GM21381 (cell line): ENCODE data around the gene CTBS.
"Not testable (repeated sequence)": the region's sequence is repeated elsewhere in the genome, so short reads cannot be mapped to it uniquely, and the experiment has no call there.

ENCODE experiments used
- ATAC-seq: cut with Tn5 transposase; IDR thresholded peaks from one replicate; pipeline ENCODE4 v1.9.1; 2021; ENCODE audit warnings: mild to moderate bottlenecking, moderate library complexity; ENCODE audit not compliant: unreplicated experiment

CTBS gene

DNA sequence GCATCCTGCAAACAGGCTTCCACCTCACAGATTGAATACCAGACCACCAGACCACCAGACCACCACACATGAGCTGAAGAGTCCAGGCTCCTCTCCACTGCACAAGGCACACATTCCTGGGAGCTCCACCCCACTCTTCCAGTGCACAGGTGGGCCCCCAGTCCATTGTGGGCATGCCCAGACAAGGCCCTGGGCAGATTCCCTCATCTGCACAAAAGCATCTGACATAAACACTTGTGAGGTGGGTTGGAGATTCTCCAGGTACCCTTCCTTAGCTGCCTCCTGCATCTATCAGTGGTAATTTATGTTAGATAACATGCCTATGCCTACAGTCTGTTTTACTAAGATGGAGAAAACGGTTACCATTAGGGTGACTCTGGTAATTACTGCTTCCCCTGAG, 11.6 kb upstream of the CTBS start:
- ATAC-seq: no peak

DNA sequence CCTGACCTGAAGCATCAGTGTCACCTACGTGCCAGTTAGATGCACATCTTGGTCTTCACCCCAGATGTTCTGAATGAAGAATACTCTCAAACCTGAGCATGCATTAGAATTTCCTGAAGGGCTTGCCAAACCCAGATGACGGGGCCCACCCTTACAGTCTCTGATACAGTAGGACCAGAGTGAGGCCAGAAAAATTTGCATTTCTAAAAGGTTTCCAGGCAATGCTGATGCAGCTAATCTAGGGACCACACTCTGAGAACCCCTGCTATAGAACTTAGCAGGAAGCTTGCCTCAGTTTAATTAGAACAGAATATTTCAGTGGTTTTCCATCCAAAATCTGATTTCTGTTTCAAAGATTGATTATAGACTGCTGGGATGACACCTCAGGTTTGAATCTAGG, 9.9 kb upstream of the CTBS start:
- no peak for ATAC-seq

DNA sequence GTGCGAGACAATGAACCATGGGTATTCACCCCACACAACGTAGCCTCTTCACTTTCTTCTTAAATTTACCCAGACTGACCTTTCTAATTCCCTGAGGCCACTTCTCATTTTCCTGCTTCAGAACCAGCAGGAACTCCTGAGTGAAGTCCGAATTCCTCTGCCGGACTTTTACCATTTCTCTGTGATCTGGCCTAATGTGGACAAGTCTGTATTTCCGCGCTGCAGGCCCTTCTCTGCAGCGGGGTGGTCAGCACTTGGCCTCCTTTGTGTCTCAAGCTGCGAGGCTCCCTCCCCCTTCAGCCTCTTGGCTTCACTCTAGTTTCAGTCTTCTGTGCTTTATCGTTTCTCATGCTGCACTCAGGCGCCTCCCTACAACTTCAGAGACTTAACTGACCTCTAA, 9.4 kb upstream of the CTBS start:
- ATAC-seq: no peak

DNA sequence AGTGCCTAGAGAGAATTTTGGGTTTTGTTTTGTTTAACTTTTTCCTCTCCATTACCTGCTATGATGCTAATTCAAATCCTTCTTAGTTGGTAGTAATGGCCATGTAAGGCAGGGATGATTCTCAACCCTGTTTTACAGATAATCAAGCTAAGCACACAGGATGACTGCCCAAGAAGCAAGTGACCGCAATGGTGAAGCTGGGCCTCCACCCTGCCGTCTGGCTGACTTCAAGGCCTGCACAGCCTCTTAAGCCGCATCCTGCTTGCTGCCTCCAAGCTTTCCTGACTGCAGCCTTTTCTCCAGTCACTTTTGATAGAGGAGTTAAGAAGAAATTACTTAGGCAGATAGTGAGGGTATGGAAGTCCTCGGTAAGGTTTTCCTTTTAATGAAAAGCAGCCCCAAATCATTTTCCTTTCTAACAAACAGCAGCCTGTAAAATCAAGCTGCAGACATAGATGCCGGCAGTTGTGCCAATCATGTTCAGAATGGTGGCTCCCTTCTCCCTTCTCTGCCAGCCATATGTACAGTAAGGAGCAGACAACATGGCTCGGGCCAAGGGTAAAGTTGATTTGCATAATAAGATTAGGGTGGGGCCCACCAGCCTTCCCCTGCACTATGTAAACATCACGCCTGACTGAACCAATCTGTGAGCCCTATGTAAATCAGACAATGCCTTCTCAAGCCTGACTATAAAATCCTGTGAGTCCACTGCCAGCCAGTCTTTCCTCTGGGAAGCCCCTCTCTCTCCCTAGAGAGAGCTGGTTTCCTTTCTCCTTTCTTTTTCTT, 8.8 kb upstream of the CTBS start:
- peak; percentile 57 for ATAC-seq

DNA sequence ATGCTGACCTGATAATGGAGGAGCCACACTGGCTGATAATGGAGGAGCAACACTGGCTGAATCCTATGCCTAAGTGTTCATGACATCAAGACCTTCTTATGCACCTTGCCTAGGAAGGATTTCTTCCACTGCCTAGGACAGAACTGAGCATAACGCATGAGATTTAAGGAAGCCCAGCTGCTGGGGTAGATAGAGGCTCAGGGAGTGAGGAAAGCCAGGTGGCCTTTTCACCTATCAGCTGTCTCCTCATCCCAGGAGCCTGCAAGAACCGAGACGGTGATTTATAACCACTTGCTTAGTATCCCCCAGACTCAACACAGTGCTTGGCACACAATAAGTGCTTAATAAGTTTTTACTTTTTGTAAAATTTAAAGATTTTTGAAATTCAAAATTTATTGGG, 7.4 kb upstream of the CTBS start:
- no peak for ATAC-seq

DNA sequence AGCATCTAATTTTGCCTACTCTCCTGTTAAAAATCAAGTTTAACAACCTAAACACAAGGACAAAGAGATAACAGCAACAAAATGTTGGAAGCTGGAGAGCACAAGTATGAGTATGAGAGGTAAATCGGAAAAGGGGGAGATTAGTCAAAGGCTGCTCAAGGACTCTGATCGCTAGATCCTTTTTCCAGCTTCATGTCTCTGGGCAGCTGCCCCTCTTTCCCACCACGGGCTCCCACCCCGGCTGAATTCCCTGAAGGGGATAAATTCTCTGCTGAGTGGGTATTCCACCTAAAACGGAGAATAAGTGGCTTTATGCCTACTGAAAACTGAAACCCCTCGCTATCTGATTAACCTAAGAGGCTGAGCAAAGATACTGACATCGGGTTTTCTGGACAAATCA, 696 bp upstream of the CTBS start:
- ATAC-seq: no peak

DNA sequence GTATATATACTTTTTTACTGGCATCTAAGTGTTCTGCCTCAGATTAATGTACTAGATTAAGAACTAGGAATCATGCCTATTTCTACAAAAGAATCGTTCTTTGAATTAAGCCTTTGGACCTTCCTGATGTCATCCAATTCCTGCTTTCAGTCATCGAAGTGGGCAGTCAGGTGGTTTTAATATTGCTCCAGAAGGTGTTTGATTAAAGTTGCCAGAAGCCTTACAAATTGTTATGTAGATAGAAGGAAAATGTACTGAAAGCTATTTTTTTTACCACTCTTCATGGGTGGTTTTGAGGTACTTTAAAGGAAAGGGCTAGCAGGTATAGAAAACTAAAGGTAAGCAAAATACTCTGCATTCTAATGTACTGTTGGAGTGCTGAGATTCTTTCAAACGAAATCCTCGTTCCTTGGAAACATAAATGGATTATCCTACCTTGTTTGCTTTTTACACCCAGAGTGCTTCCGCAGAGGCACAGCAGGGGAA, 716 bp downstream of the CTBS start:
- ATAC-seq: no peak

DNA sequence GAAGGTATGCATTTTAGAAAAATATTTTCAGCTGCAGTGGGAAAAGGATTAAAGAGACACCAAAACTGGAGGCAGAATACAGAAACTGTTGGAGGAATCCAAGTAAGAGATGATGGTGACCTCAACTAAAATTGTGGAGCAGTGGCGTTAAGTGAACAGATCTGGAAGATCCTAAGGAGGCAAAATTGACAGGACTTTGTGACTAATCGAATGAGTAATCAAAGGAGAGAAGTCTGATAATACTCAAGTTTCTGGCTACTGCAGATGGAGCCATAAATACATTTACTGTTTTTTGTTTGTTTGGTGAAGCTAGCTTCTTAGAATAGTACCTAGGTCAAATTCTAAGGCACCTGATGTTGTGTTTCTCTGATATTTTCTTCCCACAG, 3.1 kb downstream of the CTBS start:
- no peak for ATAC-seq

DNA sequence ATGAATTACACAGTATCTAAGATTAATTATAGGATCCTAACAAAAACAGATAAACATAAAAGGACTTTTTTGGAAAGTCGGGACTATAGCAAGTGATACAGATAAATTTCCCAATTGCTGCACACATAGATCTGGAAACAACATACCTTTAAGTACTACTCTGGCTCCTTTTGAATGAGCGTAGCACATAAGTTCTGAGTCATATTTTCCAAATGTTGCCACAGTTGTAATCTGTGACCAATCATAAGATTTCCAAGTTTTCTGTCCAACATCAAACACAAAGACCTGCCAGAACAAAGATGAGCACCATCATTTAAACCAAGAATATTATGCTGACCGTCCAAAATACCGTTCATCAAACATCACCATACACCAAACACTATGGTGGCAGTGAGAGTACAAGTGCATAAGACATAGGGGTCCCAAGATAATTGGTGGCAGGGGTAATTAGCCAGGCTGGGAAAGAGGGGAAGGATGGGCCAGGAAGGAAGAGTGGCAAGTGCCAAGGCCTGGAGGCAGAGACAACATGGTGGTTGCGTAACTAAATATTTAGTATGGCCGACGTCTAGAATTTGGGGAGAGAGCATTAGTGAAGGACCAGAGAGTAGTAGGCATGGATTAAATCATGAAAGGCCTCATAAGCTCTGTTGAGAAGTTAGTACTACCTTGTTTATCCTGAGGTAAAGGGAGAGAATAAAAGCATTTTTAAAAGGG, 3.6 kb downstream of the CTBS start:
- no peak for ATAC-seq

DNA sequence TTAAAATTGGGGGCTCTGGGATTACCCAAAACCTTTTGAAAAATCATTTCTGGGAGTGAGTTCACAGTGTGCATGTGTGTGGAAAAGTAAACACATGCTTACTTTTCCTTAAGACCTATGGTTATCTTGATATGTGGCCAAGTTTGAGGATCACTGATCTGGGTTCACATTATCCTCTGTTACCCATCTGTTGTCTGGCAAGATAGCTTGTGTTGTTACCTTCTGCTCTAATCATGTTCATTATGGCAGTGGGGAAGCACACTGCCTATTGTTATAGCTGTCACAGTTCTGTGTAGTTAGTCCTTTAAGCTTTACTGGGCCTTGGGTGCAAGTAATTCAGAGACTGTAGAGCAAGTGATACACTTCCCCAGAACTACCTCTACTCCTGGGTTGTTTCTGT, 5.0 kb downstream of the CTBS start:
- no peak for ATAC-seq

DNA sequence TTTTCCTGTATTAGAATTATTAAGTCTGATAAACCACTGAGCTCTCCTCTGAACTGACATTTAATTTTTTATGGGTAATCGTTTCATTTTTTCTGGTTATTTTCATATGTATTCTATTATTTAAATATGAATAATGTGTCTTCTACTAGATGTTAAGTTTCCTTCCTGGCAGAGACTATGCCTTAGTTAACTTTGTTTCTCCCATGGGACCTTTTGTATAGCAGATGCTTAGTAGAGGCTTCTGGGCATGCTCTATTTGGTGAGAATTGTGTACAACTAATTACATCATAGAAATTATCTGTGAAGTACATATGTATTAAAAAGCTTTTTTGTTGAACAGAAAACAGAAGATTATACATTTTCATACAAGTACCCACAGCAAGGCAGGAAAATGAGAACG, 23.4 kb downstream of the CTBS start:
- ATAC-seq: no peak

DNA sequence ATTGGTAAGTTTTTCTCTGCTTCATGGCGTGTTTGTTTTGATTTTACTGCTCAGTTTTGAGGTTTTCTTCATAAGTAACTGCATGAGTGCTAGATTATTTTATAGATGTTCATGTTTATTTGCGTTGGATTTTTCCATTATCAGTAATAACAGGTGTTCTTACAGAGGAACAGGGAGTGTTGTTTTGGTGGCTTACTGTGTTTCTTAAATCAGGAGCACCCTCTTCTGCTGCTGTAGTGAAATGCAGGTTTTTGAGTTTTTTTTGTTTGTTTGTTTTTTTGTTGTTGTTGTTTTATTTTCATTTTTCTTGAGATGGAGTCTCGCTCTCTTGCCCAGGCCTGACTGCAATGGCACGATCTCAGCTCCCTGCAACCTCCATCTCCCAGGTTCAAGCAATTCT, 32.6 kb downstream of the CTBS start:
- no peak for ATAC-seq

DNA sequence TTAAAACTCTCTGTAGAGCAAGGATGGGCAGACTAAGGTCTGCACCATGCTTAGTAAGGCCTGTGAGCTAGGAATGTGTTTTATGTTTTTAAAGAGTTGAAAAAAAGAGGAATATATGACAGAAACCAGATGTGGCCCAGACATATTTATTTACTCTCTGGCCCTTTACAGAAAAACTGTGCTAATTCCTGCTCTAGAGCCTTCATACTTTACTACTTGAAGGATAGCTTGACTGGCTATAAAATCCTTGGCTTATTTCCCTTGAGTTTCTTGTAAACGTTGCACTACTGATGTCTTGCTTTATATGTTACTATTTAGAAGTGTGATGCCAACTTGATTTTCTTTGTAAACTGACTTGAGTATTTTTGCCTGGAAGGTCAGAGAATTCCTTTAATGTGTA, 33.5 kb downstream of the CTBS start:
- no peak for ATAC-seq

DNA sequence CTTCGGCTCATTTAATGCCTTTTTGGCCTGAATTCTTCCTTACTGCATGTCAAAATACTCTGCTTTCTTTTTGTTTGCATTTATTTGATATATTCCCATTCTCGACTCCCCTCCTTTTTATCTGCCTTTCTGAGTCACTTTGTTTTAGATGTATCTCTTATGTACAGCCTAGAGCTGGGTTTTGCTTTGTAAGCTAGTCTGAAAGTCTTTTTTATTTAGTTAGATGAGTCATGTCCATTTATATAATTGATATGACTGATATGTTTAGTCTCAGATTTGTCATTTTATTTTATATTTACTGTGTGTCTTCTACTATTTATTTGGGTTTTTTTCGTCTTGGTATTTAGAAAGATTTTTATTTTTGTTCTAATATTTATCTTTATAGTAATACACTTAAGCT, 34.3 kb downstream of the CTBS start:
- no peak for ATAC-seq

DNA sequence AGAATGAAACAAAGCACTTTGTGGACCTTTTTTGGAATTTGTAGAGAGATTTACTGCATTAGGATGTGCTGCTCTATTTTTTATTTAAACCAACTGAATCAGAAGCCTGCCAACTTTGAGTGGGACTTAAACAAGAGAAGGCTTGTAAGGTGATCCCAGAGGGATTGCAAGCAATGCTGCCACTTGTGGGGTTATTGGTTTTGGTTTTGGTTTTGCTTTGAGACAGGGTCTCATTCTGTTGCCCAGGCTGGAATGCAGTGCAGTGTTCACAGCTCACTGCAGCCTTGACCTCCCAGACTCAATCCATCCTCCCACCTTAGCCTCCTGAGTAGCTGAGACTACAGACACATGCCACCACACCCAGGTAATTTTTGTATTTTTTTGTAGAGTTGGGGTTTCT, 35.6 kb downstream of the CTBS start:
- ATAC-seq: no peak

DNA sequence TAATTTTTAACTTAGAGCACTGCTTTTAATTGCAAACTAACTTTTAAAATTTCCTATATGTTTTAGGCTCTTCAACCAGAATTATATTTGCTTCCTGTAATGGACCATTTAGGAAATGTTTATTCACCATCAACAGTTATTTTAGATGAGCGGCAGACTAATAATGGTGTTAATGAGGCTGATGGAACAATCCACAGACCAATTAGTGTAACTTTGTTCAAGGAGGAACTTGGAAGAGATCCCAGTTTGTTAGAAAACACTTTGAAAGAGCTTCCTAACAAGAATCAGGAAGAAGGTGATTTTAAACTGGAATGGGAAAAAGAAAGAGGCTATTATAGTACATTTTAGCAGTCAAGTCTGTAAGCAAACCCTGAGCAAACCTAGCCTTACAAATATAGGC, 48.5 kb downstream of the CTBS start:
- no peak for ATAC-seq

DNA sequence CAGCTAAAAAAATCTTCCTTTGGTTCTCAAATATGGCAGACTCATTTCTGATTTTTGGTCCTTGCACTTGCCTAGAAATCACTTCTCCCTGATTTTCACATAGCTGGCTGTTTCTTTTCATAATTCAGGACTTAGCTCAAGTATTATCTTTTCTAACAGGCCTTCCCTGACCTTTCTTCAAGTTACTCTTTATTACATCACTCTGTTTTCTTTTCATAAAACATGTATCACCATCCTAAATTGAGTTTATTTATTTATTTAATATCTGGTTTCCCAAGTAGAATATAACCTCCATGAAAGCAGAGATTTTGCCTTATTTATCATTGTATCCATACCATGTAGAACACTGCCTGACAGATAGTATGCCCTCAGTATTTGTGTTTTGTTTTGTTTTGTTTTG, 49.6 kb downstream of the CTBS start:
- no peak for ATAC-seq

DNA sequence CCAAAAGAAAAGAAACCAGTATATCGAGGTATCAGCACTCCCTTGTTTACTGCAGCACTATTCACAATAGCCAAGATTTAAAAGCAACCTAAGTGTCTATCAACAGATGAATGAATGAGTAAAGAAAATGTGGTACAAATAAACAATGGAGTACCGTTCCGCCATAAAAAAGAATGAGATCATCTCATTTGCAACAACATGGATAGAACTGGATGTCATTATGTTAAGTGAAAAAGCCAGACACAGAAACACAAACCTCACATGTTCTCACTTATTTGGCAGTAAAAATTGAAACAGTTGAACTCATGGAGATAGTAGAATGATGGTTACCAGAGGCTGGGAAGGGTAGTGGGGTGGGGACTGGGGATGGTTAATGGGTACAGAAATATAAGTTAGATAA, 63.6 kb downstream of the CTBS start:
- ATAC-seq: no peak

DNA sequence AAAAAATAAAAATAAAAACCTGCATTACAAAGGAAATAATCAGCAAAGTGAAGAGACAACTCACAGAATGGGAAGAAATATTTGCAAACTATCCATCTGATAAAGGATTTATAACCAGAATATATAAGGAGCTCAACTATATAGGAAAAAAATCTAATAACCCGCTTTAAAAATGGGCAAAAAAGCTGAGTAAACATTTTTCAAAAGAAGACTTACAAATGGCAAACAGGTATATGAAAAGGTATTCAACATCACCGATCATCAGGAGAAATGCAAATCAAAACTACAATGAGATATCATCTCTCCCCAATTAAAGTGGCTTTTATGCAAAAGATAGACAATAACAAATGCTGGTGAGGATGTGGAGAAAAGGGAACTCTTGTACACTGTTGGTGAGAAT, 64.1 kb downstream of the CTBS start:
- no peak for ATAC-seq

DNA sequence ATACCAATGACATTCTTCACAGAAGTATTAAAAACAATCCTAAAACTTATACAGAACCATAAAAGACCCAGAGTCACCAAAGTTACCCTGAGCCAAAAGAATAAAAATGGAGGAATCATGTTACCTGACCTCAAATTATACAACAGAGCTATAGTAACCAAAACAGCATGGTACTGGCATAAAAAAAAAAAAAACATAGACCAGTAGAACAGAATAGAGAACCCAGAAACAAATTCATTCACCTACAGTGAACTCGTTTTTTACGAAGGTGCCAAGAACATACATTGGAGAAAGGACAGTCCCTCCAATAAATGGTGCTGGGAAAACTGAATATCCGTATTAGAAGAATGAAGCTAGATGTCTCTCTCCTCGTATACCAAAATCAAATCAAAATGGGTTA, 65.2 kb downstream of the CTBS start:
- ATAC-seq: no peak

DNA sequence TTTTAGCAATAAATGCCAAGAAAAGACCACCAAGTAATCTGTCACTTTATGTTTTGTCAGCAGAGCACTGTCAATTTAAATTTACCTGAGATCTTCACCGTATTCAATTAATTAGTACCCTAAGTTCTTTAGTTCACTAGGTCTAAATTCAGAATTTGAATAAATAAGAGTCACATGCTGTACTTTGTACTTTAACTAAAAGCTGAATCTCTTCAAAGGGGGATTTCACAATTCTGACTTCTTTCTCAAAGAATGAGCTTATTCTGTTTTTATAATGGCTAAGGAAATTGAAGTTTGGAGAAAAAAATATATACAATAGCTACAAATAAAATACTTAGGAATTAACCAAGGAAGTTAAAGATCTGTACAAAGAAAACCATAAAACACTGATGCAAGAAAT, 65.7 kb downstream of the CTBS start:
- no peak for ATAC-seq

DNA sequence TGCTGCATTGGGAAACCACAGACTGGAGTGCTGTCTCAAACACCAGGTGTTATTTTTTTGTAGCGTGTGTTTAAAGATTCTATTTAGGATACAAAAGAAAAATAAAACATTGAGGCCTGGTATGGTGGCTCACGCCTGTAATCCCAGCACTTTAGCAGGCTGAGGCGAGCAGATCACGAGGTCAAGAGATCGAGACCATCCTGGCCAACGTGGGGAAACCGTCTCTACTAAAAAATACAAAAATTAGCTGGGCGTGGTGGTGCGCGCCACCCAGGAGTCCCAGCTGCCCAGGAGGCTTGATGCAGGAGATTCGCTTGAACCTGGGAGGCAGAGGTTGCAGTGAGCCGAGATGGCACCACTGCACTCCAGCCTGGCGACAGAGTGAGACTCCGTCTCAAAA, 66.4 kb downstream of the CTBS start:
- not testable (repeated sequence) for ATAC-seq
